K562 (cell line): Measurements from ENCODE around the gene DDX5. TPM values are rescaled to one million over a fixed set of nuclear protein-coding genes. Genes with fewer than 3 reads are reported as not detected.

ENCODE experiments used
- BRF1 ChIP-seq: IDR thresholded peaks from 3 replicates; pipeline ENCODE4 v1.6.1; 2011; ENCODE audit warnings: borderline replicate concordance, mild to moderate bottlenecking; ENCODE audit not compliant: insufficient read length; ENCODE audit errors: extremely low read depth
- FOXM1 ChIP-seq, 2 experiments: fragments of 450-650 bp in 1 of 2; sonication (generic) in 1 of 2; formaldehyde crosslinking in 1 of 2; IDR thresholded peaks; 2 replicates each; pipeline versions ENCODE4 v1.6.1 to v1.9.0; 2017 to 2022; ENCODE audit warnings: low read depth in 2 of 2, mild to moderate bottlenecking in 2 of 2, missing genetic modification reagents in 1 of 2, moderate library complexity in 1 of 2
- FUS ChIP-seq: fragments of 200-400 bp; formaldehyde crosslinking; optimal IDR thresholded peaks from 2 replicates; pipeline ENCODE3; 2017; ENCODE audit warnings: low read depth, low read length
- GATAD2B ChIP-seq: fragments of 450-650 bp; IDR thresholded peaks from 2 replicates; pipeline ENCODE4 v1.6.1; 2017; ENCODE audit warnings: mild to moderate bottlenecking, borderline replicate concordance
- HMG20B ChIP-seq: fragments of 250-450 bp; sonication (Bioruptor Pico); IDR thresholded peaks from 2 replicates; pipeline ENCODE4 v1.5.0; 2021; ENCODE audit warnings: mild to moderate bottlenecking
- OTX1 ChIP-seq: fragments of 450-650 bp; formaldehyde crosslinking; IDR thresholded peaks from 2 replicates; pipeline ENCODE4 v1.4.0; 2022; ENCODE audit warnings: mild to moderate bottlenecking
- RCOR1 ChIP-seq, 2 experiments: IDR thresholded peaks; 2 replicates each; pipeline ENCODE4 v1.6.1; 2012; ENCODE audit warnings: low read depth in 2 of 2, low read length in 2 of 2, borderline replicate concordance in 1 of 2, improper control_type of control experiment in 1 of 2
- ZBTB7A ChIP-seq: IDR thresholded peaks from 2 replicates; pipeline ENCODE4 v1.6.1; 2011; ENCODE audit warnings: low read depth, mild to moderate bottlenecking, low read length, moderate library complexity, borderline replicate concordance; ENCODE audit not compliant: control insufficient read depth
- ZNF3 ChIP-seq: fragments of 250-450 bp; sonication (Bioruptor Pico); IDR thresholded peaks from 2 replicates; pipeline ENCODE4 v1.5.0; 2021; ENCODE audit warnings: mild to moderate bottlenecking, moderate library complexity
- ZNF551 ChIP-seq: fragments of 250-450 bp; sonication (Bioruptor Pico); IDR thresholded peaks from 2 replicates; pipeline ENCODE4 v1.5.0; 2021; ENCODE audit warnings: mild to moderate bottlenecking, moderate library complexity
- polyA plus RNA-seq, 8 experiments: library from polyadenylated mRNA; depleted of rRNA in 4 of 8; stranded (reverse) in 5 of 8; unstranded in 3 of 8; fragments of >200 nt; fragmentation: Nextera tagmentation in 2 of 8; fragmentation: Illumina TruSeq in 1 of 8; extraction: Ambion mirVana in 2 of 8; extraction: Trizol in 1 of 8; gene quantifications; 2 replicates each; pipeline versions ENCODE4 v1.2.1 to v1.2.3, GENCODE V29; 2011 to 2014; ENCODE audit warnings: inconsistent platforms in 1 of 8, missing spikeins in 1 of 8
- total RNA-seq, 7 experiments: library from RNA; depleted of rRNA in 6 of 7; stranded (reverse); fragments of >200 nt in 6 of 7; fragmentation: Illumina TruSeq in 2 of 7; extraction: Trizol in 2 of 7; gene quantifications; 2 replicates each; pipeline versions ENCODE4 v1.2.1 to v1.2.3, GENCODE V29; 2011 to 2021; ENCODE audit warnings: low replicate concordance in 1 of 7
- TF ChIP-seq, protein P1 (sequence below): fragments of 250-450 bp; sonication (Bioruptor Pico); IDR thresholded peaks from 2 replicates; pipeline ENCODE4 v1.8.0; 2022; ENCODE audit warnings: inconsistent platforms
- TF ChIP-seq, protein P2 (sequence below): fragments of 450-650 bp; IDR thresholded peaks from 2 replicates; pipeline ENCODE4 v1.7.1; 2018; ENCODE audit warnings: mild to moderate bottlenecking, low read depth; ENCODE audit not compliant: partially characterized antibody
- TF ChIP-seq, protein P3 (sequence below): sonication (generic); formaldehyde crosslinking; IDR thresholded peaks from 2 replicates; pipeline ENCODE4 v1.8.0; 2023; ENCODE audit warnings: mild to moderate bottlenecking, missing genetic modification reagents
- TF ChIP-seq, protein P4 (sequence below): sonication (generic); IDR thresholded peaks from 2 replicates; pipeline ENCODE4 v1.6.1; 2016
- TF ChIP-seq, protein P5 (sequence below): sonication (generic); formaldehyde crosslinking; IDR thresholded peaks from 2 replicates; pipeline ENCODE4 v1.9.0; 2022; ENCODE audit warnings: mild to moderate bottlenecking, missing genetic modification reagents
- TF ChIP-seq, protein P6 (sequence below): fragments of 250-450 bp; sonication (Bioruptor Pico); IDR thresholded peaks from 2 replicates; pipeline ENCODE4 v1.5.0; 2020; ENCODE audit warnings: mild to moderate bottlenecking, borderline replicate concordance

Gene DDX5
- total and polyA plus RNA-seq, 9 of the 15 experiments (the other 6 are each of a cell fraction or from before 2014, with no cell fraction given) = 306 to 1,639 (median 604) TPM

DNA sequence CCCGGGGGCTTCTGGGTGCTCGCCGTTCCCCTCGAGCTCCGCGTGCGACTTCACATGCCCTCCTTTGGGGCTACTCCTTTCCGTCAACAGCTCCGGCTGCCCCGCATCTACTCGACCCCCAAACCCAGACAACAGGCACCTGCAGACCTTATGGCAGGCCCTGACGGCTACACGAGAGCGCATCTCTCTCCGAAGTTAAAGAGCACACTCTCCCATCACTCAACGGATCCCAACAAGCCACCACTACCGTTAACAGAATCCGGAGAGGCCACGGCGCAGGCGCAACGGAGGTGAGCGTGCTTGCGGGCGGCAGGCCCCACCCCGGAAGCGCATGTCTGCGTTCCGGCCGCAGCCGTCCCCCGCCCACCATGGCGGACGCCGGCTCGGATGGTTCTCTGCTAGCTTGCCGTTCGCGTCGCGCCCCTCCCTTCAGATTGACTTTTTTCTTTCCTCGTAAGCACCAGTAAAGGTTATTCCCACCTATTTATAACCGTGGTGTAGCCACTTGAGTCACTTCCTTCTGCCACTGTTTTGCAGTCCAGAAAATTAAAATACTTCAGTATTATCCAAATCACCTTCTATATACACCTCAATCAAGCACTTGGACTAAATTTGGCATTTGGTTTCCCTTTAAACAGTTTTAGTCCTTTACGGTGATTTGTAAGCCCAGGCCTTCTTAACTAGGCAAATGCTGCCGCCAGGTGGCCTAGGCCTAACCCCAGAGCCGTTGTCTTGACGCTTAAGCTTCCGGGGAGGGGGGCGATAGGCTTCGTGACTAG, 9.1 kb downstream of the DDX5 start, which contains the start of gene POLG2 (continued):
- TF ChIP-seq, protein P1, sequence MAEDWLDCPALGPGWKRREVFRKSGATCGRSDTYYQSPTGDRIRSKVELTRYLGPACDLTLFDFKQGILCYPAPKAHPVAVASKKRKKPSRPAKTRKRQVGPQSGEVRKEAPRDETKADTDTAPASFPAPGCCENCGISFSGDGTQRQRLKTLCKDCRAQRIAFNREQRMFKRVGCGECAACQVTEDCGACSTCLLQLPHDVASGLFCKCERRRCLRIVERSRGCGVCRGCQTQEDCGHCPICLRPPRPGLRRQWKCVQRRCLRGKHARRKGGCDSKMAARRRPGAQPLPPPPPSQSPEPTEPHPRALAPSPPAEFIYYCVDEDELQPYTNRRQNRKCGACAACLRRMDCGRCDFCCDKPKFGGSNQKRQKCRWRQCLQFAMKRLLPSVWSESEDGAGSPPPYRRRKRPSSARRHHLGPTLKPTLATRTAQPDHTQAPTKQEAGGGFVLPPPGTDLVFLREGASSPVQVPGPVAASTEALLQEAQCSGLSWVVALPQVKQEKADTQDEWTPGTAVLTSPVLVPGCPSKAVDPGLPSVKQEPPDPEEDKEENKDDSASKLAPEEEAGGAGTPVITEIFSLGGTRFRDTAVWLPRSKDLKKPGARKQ = no peak
- no peak for TF ChIP-seq FUS
- peak; percentile 4; the same call in 1 of the 2 replicates for TF ChIP-seq FOXM1 (IDR thresholded peaks at IDR 0.05; ENCODE audit: low read depth)
- peak; percentile 86 for TF ChIP-seq FOXM1 (CRISPR knock-in tag; IDR thresholded peaks at IDR 0.05; ENCODE audit: low read depth)
- no peak for TF ChIP-seq HMG20B
- TF ChIP-seq, protein P2, sequence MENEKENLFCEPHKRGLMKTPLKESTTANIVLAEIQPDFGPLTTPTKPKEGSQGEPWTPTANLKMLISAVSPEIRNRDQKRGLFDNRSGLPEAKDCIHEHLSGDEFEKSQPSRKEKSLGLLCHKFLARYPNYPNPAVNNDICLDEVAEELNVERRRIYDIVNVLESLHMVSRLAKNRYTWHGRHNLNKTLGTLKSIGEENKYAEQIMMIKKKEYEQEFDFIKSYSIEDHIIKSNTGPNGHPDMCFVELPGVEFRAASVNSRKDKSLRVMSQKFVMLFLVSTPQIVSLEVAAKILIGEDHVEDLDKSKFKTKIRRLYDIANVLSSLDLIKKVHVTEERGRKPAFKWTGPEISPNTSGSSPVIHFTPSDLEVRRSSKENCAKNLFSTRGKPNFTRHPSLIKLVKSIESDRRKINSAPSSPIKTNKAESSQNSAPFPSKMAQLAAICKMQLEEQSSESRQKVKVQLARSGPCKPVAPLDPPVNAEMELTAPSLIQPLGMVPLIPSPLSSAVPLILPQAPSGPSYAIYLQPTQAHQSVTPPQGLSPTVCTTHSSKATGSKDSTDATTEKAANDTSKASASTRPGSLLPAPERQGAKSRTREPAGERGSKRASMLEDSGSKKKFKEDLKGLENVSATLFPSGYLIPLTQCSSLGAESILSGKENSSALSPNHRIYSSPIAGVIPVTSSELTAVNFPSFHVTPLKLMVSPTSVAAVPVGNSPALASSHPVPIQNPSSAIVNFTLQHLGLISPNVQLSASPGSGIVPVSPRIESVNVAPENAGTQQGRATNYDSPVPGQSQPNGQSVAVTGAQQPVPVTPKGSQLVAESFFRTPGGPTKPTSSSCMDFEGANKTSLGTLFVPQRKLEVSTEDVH = peak; percentile 88
- TF ChIP-seq, protein P3, sequence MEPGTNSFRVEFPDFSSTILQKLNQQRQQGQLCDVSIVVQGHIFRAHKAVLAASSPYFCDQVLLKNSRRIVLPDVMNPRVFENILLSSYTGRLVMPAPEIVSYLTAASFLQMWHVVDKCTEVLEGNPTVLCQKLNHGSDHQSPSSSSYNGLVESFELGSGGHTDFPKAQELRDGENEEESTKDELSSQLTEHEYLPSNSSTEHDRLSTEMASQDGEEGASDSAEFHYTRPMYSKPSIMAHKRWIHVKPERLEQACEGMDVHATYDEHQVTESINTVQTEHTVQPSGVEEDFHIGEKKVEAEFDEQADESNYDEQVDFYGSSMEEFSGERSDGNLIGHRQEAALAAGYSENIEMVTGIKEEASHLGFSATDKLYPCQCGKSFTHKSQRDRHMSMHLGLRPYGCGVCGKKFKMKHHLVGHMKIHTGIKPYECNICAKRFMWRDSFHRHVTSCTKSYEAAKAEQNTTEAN (CRISPR knock-in tag) = no peak
- TF ChIP-seq, protein P4, sequence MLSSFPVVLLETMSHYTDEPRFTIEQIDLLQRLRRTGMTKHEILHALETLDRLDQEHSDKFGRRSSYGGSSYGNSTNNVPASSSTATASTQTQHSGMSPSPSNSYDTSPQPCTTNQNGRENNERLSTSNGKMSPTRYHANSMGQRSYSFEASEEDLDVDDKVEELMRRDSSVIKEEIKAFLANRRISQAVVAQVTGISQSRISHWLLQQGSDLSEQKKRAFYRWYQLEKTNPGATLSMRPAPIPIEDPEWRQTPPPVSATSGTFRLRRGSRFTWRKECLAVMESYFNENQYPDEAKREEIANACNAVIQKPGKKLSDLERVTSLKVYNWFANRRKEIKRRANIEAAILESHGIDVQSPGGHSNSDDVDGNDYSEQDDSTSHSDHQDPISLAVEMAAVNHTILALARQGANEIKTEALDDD = peak; percentile 97
- peak; percentile 63 for TF ChIP-seq ZBTB7A
- TF ChIP-seq ZNF3 (CRISPR knock-in tag) = peak; percentile 41; the same call in 1 of the 2 replicates
- no peak for TF ChIP-seq ZNF551 (CRISPR knock-in tag)
- no peak for TF ChIP-seq OTX1
- no peak for TF ChIP-seq BRF1
- TF ChIP-seq, protein P5, sequence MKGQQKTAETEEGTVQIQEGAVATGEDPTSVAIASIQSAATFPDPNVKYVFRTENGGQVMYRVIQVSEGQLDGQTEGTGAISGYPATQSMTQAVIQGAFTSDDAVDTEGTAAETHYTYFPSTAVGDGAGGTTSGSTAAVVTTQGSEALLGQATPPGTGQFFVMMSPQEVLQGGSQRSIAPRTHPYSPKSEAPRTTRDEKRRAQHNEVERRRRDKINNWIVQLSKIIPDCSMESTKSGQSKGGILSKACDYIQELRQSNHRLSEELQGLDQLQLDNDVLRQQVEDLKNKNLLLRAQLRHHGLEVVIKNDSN (CRISPR knock-in tag) = peak; percentile 40
- TF ChIP-seq GATAD2B = peak; percentile 55; the same call in 1 of the 2 replicates
- peak; percentile 3 to 39; a peak in 2 of 4 replicates for TF ChIP-seq RCOR1 (IDR thresholded peaks at IDR 0.05; ENCODE audit: borderline replicate concordance in 1 of 2, low read depth in 2 of 2, low read length in 2 of 2)
- TF ChIP-seq, protein P6, sequence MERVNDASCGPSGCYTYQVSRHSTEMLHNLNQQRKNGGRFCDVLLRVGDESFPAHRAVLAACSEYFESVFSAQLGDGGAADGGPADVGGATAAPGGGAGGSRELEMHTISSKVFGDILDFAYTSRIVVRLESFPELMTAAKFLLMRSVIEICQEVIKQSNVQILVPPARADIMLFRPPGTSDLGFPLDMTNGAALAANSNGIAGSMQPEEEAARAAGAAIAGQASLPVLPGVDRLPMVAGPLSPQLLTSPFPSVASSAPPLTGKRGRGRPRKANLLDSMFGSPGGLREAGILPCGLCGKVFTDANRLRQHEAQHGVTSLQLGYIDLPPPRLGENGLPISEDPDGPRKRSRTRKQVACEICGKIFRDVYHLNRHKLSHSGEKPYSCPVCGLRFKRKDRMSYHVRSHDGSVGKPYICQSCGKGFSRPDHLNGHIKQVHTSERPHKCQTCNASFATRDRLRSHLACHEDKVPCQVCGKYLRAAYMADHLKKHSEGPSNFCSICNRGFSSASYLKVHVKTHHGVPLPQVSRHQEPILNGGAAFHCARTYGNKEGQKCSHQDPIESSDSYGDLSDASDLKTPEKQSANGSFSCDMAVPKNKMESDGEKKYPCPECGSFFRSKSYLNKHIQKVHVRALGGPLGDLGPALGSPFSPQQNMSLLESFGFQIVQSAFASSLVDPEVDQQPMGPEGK (CRISPR knock-in tag) = 0 out of 2 replicates have a peak, but pooled peaks have one; percentile 49
